Activated CD4-positive, CD25-positive, alpha-beta regulatory T cell treated with anti-CD3 and anti-CD28 coated beads, Interleukin-2, amount 50 U/mL, for 16 hours (primary cell): ENCODE results near the gene PEAK3.
A peak's percentile ranks its signal among the peaks of the same experiment; 100 is the strongest.

ENCODE experiments used
- DNase-seq: peaks from one replicate; pipeline ENCODE4 v3.0.0-alpha.2; 2020; ENCODE audit warnings: low read depth, low spot score

Gene PEAK3, protein sequence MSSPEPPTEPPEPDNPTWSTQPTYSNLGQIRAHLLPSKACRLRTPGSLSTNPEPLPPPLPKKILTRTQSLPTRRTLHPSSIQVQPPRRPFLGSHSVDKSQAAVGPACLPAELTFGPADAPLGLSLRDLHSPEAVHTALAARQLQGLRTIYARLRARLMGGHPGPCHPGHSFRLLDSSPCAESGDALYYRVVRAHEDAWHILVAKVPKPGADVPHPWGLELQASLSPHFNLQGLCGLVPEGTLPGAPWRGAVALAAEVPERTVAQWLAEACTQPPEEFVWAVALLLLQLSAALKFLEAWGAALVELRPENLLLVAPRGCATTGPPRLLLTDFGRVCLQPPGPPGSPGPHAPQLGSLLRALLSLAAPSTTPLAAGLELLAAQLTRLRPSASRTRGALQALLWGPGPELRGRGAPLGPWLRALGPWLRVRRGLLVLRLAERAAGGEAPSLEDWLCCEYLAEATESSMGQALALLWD

DNA sequence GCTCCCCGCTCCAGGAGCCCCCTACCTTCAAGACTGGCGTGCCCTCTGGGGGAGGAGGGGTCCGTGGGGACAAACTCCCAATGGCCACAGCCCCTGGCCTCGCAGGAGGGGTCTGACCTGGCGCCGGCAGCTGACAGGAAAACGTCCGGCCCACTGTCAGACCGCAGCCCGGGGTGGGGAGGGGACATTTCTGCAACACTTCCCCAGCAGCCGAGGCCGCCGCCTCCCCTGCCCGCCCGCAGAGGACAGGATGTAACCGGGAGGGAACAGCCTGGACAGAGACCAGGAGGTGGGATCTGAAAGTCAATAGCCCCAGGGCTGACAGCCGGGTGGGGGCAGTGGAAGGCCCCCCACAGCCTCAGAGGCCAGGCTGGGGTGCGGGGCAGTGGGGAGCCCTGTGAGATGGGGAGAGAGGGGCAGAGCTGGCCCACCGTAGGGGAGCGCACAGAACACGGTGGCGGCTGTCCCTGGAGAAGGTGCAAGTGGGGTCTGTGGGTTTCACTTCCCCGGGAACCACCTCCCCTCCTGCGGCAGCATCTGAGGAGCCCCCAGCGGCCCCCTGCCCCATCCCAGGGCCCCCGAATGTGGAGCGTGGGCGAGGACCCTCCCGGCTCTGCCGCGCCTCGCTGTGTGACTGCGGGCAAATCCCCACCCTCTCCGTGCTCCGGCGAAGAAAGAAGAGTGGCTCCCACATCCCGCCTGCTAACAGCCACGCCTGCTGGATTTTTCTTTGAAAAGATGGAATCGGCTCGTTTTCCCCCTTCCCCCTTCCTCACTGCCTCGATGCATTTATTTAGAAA, at the start of gene PEAK3:
TSS of gene PEAK3 (minus strand) at position 114 of the 800 bp plus-strand sequence. CDS start 1,244 bp downstream, outside the sequence.
- DNase-seq: no peak

DNA sequence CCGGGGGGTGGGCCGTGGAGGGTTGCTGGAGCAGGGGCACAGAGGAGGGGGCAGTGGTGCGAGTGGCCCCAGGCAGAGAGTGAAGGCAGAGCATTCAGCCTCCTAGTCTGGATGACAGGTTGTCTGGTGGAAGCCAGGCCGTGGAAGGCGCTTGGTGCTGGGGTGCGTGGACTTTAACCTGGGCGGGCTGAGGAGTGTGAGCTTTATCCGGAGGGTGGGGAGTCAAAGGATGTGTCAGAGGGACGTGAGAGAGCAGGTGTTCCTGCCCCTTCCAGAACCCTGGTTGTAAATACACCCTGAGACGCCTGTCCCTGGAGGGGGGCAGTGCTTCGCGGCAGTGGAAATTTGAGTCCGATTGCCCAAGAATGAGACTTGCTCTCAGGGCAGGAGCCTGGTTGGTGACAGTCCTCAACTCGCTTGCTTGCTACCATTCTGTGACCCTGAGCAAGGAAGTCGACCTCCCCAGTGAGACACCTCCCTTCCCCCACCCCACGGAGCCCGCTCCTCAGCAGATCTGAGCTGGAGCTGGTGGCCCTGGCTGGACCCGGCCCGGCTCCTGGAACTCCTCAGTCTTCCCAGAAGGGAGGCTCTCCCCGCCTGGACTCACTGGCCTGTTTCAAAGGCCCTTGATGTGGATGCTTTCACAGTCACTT, 48.8 kb upstream of the PEAK3 start:
- no peak for DNase-seq

DNA sequence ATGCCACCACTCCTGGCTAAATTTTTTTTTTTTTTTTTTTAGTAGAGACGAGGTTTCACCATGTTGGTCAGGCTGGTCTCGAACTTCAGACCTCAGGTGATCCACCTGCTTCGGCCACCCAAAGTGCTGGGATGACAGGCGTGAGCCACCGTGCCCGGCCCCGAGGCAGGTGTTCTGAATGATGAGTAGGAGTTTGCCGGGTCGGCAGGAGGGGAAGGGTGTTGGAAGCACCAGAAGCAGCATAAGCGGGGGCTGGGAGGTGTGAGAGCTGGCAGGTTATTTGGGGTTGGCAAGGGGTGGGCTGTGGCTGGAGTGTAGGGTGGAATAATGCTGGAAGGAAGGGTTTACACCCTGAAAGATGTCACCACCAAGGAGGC, 48.3 kb upstream of the PEAK3 start:
- DNase-seq: no peak

DNA sequence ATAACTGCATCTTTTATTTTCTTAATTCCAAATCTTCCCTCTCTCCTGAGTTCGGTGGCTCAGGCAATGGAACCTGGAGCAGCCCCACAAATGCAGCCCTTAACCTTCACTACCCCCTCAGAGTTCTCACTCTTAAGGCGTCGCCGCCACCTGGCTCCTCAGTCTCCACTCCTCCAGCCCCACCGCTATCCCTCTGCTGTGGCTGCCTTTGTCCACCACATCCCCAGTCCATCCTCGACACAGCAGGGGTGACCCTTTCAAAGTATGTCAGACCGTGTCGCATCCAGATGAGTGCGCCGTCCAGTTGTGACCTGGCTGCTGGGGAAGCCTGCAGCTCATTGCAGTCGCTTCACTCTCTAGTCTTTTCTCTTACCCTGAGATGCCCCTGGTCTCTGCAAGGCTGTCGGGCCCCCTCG, 47.5 kb upstream of the PEAK3 start:
- DNase-seq: no peak

DNA sequence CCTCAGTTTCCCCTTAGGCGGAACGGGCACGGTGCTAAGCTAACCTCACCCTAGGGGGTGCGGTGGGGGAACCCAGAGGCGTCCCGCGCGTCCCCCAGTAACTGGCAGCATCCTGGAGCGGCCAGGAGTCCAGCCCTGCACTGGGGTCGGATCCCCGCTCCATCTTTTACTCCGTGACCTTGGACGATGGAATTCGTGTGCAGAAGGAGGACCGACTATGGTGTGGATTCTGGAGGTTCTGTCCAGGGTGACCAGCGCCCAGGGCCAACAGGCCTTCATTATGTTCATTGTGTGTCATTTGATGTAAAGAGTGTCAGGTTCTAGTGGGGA, 47.1 kb upstream of the PEAK3 start:
- DNase-seq: no peak

DNA sequence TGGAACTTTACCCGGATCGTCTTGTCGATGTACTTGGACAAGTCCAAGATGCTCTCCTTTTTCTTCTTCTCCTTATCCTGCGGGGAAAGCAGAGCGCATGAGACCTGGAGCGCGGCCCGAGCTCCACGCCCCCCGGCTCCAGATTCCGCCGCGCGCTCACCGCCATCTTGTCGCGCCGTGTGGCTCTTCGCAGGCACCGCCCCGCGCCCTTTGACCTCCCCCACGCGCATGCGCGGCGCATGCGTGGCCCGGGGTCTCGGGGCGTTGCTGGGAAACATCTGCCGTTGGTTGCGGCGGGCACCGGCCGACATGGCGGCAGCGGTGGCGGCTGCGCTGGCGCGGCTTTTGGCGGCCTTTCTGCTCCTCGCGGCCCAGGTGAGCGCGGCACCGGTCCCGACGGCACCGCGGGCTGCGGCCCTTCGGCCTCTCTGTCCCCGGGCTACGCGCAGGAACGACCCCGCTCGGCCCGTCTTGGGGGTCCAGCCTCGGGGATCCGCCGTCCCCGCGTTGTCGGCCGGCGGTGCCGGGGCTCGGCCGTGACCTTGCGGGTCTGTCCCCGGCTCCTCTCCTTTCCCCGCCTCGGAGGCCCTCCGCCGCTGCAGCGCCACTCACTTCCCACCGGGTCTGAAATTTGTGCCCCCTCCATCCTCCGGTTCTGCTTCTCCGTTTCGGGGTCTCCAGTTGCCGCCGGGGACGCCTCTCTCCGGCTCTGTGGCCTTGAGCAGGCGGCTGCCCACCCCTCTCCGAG, 46.6 kb upstream of the PEAK3 start, which contains the start of the genes LSM7 and SPPL2B:
TSS of gene LSM7 (minus strand) at position 186 of the 748 bp plus-strand sequence. CDS start at position 166, 20 bp downstream.
TSS of gene SPPL2B (plus strand) at position 284 of the 748 bp plus-strand sequence. CDS start at position 310, 26 bp downstream.
- peak; percentile 92 for DNase-seq

DNA sequence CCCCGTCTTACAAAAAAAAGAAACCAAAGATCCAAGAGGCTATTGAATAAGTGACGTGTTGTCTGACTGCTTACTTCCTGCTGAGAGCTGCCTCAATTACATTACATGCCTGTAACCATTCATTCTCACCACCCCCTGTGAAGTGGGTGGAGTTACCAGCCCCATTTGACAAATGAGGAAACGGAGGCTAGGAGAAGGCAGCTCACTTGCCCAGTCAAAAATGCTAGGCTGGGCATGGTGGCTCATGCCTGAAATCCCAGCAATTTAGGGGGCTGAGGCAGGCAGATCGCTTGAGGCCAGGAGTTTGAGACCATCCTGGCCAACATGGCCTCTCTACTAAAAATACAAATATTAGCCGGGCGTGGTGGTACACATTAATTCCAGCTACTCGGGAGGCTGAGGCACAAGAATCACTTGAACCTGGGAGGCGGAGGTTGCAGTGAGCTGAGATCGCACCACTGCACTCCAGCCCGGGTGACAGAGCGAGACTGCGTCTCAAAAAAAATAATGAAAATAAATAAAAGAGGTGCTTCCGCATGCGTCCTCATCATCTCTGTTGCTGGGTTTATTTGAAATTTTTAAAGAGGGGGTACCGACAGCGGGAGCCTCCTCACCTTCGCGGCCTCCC, 45.9 kb upstream of the PEAK3 start:
- peak; percentile 48 for DNase-seq

DNA sequence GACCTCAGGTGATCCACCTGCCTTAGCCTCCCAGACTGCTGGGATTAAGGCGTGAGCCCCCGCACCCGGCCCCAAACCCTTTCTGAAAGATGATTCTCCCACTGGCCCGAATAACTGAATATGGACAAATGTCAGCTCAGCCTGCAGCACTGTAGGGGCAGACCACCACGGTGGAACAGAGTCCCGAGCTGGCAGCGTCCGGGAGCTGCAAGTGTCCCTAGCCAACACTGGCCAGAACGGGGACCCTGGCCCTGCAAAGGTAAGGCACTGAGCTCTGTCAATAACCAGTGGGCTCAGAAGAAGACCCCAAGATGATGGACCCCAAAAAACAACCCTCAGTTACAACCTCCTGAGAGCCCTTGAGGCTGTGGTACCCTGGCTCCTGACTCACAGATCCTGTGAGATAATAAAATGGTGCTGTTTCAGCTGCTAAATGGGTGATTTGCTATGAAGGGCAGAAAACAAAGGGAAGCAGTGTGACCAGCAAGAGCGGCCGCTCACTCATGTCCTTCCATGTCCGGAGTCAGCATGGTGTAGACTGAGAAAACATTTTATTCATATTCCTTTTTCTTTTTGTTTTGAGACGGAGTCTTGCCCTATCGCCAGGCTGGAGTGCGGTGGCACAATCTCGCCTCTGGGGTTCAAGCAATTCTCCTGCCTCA, 44.9 kb upstream of the PEAK3 start:
- no peak for DNase-seq

DNA sequence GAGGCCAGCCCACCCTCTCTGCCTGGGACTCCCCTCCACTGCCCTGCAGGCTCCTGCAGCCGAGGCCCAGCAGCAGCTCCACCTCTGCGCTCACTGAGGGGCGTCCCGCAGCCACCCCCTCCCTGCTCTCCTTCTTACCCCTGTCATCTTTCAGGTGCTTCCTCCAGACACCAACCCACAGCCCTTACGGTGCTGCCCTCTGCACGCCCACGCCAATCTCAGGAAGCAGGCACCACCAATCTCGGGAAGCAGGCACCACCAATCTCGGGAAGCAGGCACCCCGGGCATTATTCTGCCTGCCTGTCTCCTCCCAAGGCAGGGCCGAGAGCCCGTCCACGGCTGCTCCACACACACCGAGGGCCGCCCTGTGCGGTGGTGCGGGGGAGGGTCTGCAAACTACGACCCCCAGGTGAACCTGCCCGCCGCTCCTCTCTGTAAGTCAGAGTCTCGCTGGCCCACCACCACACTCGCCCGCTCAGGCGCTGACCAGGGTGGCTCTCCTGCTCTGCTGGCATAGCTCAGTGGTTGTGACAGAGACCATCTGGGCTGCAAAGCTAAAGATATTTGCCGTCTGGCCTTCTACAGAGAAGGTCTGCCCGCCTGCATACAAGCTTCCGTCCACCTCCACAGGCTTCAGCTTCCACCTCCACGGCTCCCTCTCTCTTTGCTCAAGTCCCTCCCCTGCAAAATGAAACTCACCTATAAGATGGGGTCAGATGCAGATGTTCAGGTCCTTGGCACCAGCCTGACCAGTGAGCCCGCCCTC, 43.5 kb upstream of the PEAK3 start:
- no peak for DNase-seq

DNA sequence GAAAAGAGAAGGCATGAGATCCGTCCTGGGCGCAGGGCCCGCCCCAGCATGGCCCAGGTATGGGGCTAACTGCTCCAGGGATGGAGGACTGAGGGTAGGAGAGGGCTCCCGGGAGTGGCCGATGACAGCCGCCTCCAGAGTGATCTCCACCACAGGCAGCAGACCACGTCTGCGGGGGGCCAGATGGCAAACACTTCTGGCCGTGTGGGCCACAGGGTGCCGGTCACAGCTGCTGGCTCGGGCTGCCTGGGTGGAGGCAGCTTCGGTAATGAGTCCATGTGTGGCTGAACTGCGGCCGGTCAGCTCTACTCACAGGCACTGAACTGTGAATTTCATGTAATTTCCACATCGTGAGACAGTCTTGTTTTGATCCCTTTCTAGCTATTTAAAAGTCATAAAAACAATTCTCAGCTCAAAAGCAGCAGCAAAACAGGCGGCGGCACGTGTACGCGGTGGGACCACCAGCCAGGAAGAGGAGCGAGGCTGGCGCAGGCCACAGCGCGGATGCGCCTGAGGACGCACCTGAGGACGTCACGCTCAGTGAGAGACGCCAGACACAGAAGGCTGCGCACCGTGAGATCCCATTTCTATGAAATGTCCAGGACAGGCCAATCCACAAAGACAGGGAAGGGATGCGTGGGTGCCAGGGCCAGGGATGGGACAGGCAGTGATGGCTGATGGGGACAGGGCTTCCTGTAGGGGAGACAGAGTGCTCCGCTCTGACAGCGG, 42.4 kb upstream of the PEAK3 start:
- DNase-seq: no peak

DNA sequence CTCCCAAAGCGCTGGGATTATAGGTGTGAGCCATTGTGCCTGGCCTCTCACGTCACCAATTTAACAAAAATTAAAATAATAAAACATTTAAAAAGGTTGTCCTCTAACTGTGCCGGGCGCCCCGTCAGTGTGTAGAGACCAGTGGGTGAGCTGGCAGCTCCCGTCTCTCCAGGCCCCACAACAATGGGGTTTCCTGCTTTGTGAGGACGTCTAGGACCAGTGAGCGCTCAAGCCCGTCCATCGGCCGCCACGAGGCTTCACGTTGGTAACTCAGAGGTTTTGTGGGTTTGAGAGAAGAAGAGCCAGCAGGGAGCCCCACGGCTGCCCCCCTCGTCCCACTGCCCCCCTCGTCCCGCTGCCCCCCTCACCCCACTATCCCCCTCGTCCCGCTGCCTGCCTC, 41.7 kb upstream of the PEAK3 start:
- DNase-seq: no peak

DNA sequence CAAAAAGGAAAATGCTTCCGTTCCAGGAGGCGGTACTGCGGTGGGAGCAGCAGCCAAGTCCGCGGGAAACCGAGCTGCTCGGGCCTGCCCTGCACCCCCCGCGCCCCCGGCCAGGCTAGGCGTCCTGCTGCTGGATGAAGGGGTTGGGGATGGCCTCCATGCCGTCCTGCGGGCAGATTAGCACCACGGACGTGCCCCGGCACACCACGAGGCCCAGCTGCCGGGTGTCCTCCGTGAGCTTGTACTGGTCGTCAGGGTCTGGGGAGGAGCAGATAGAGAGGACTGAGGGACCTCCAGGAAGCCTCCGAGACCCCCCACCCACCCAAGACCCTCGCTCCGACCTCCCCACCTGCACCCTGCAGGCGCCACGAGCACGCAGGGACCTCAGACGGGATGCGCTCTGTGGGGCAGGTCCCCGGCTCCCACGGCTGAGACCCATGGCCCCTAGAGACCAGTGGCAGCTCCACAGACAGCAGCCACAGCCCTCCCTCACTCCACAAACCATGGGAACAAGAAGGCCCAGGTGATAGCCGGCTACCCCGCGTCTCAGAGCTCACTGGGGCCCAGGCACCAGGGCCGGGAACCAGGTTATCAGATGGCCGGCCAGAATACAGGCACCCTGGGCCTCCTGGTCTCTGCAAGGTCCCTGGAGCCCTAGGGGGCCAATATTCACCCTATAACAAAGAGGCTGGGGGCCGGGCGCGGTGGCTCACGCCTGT, 39.7 kb upstream of the PEAK3 start:
- no peak for DNase-seq

DNA sequence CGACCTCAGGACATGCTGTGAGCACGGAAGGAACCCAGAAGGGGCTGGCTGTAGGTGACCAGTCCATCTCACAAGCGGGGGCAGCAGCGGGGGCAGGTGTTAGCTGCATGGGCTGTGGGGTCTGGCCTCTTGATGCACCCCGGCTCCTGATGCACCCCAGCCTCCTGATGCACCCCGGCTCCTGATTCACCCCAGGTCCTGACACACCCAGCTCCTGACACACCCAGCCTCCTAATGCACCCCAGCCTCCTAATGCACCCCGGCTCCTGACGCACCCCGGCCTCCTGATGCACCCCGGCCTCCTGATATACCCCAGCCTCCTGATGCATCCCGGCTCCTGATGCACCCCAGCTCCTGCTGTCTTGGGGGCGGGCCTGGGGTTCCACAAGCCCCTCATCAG, 39.0 kb upstream of the PEAK3 start:
- no peak for DNase-seq

DNA sequence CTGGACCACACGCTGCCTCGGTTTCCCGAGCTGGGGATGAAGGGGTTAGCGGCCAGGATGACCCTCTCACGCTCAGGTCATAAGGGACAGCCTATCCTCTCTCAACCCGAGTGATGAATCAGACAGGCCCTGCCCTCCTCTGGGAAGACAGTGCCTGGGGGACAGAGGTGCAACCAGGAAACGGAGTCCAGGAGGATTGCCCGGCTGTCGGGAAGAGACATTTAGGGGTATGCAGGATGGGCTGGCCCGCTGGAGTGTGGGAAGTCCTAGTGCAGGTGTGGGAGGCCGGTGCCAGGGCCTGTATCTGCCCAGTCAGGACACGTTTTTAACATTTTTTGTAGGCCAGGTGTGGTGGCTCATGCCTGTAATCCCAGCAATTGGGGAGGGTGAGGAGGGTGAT, 38.1 kb upstream of the PEAK3 start:
- no peak for DNase-seq

DNA sequence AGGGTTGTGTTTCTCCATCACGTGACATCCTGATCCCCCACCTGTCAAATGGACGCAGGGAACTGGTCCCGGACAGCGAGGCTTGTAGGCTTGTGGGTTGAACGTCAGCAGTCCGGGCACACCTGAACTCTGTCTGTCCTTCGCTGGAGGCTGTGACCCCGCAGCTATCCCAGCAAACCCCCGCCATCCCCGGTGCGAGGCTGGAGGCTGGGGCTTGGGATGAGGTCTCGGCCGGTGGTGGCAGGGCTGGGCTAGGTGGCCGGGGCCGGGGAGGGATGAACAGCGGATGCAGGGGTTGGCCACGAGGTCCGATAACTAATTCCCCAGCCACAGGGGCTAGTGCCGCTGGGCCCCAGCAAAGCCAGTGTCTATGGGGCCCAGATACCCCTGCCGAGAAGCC, 37.6 kb upstream of the PEAK3 start:
- DNase-seq: no peak

DNA sequence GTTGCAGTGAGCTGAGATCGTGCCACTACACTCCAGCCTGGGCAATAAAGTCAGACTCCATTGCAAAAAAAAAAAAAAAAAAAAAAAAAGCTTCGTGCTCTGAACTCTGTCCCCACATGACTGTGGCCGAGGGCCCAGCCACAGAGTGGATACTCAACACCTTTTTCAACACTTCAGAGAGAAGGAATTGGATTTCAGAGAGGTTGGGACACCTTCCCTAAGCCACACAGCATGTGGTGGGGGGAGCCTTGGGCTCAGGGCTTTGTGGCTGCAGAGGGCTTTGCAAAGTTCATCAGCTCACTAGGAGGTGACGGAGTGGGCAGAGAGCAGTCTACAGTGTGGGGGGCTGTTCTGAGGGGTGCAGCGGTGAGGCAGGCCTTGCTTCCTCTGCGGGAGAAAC, 36.9 kb upstream of the PEAK3 start:
- DNase-seq: no peak

DNA sequence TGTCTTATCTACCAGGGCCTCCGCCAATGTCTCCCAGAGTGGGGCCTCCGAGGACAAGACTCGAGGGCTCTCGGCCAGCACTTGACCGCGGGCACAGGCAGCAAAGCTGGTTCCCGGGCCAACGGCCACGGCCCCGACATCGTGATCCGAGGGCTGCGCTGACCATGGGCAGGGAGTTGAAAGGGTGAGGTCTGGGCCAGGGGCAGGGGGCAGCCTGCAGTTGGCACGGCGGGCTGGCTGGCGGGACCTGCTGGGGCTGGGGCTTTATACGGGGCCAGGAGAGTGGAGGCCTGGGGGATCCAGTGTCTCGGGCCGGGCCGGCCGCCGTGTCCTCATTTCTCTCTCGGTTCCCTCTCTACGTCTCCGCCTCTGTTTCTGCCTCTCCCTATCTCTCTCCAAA, 35.8 kb upstream of the PEAK3 start:
- no peak for DNase-seq

DNA sequence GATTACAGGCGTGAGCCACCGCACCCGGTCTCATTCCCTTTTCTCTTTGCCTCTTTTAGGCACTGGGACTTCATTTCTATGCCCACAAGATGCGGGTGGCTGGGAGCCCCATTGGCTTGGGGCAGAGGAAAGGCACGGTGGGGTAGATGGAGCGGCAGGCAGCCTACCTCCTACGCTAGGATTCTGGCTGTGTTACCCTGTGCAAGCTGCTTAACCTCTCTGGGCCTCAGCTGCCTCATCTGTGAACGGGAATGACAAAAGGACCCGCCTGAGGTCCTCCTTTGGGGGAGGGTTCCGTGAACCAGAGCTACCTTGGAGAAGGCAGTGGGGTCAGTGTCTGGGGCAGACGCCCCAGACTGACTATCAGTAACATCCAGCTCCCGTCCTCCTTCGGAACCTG, 35.3 kb upstream of the PEAK3 start:
- no peak for DNase-seq
